ENCODE measurements around the gene DOCK1.

GRCh38 chr10:127472976-127473375 is 567.7 kb downstream of the DOCK1 start:
- TF ChIP-seq CTCF (IDR thresholded peaks at IDR 0.05) = no peak
- no peak for TF ChIP-seq ZFX (IDR thresholded peaks at IDR 0.05; ENCODE audit: borderline replicate concordance)

Measured in 22Rv1 (cell line).